KMS-11 (cell line): ENCODE data around the gene MUC5AC.

ENCODE experiments used
- H2AFZ ChIP-seq: fragments of 200-600 bp; sonication (generic); 2 replicates; pipeline ENCODE4 v1.6.1; 2016; ENCODE audit warnings: antibody characterized with exemption, mixed run types, low read depth
- H3K27ac ChIP-seq: fragments of 200-600 bp; sonication (generic); 2 replicates; pipeline ENCODE4 v1.6.1; 2016; ENCODE audit warnings: mild to moderate bottlenecking, mixed run types
- H3K27me3 ChIP-seq: fragments of 200-600 bp; sonication (generic); 2 replicates; pipeline ENCODE4 v1.6.1; 2017; ENCODE audit warnings: mild to moderate bottlenecking, low read depth, mixed run types, moderate library complexity; ENCODE audit not compliant: insufficient read depth
- H3K36me3 ChIP-seq: fragments of 200-600 bp; sonication (generic); 2 replicates; pipeline ENCODE4 v1.6.1; 2017; ENCODE audit warnings: mild to moderate bottlenecking, mixed run types; ENCODE audit not compliant: insufficient read depth
- H3K4me1 ChIP-seq: fragments of 200-600 bp; sonication (generic); 2 replicates; pipeline ENCODE4 v1.6.1; 2016; ENCODE audit warnings: mild to moderate bottlenecking, low read depth, mixed run types; ENCODE audit not compliant: poor library complexity, severe bottlenecking
- H3K4me2 ChIP-seq: fragments of 200-600 bp; sonication (generic); 2 replicates; pipeline ENCODE4 v1.7.0; 2016; ENCODE audit warnings: mild to moderate bottlenecking, mixed run types
- H3K4me3 ChIP-seq: fragments of 200-600 bp; sonication (generic); IDR thresholded peaks from 2 replicates; pipeline ENCODE4 v1.6.1; 2017; ENCODE audit warnings: low read depth, low read length, mixed read lengths; ENCODE audit not compliant: insufficient read depth
- H3K79me2 ChIP-seq: fragments of 200-600 bp; sonication (generic); 2 replicates; pipeline ENCODE4 v1.6.1; 2016; ENCODE audit warnings: low read depth, mixed run types; ENCODE audit not compliant: insufficient read depth
- H3K9ac ChIP-seq: fragments of 200-600 bp; sonication (generic); 2 replicates; pipeline ENCODE4 v1.6.1; 2016; ENCODE audit warnings: mild to moderate bottlenecking, mixed run types
- H4K20me1 ChIP-seq: fragments of 200-600 bp; sonication (generic); 2 replicates; pipeline ENCODE4 v1.6.1; 2016; ENCODE audit warnings: mild to moderate bottlenecking, mixed run types; ENCODE audit not compliant: insufficient read depth
- TF ChIP-seq, protein P1 (sequence below): fragments of 200-600 bp; sonication (generic); conservative IDR thresholded peaks from 2 replicates; pipeline ENCODE4 v1.6.1; 2017; ENCODE audit warnings: low read depth, mild to moderate bottlenecking, antibody characterized with exemption, low read length, moderate library complexity, mixed read lengths

MUC5AC gene

DNA sequence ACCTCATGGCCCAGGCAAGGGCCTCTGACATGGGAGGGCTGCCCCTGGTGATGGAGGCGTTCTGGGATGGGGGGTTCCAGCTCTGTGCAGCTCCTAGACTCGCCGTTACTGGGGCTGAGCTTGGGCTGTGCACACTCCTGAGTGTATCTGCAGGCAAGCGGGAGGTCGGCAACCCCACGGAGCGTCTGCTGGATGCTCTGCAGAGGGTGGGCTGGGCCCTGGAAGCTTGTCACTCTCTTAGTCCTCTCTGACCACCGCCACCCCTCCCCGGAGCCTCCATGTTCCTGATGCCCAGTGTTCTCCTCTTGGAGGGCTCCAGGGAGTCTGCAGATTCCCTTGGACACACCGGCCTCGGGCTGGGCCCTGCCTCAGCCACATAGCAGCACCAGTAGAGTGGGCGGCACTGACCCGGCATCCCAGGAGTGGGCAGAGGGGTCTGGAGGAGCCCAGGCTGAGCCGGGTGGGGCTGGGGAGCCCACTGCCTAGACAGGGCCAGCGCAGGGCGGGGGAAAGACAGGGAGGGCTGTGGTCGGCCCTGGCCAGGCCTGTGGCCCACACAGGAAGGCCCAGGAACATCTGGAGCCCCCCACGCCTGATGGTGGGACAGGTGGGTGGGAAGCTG, 44.5 kb downstream of the MUC5AC start:
- no peaks in the 10 kb centered on the region for H3K79me2 ChIP-seq
- H3K27ac ChIP-seq, result no peak overlapping the region
- TF ChIP-seq, protein P1, sequence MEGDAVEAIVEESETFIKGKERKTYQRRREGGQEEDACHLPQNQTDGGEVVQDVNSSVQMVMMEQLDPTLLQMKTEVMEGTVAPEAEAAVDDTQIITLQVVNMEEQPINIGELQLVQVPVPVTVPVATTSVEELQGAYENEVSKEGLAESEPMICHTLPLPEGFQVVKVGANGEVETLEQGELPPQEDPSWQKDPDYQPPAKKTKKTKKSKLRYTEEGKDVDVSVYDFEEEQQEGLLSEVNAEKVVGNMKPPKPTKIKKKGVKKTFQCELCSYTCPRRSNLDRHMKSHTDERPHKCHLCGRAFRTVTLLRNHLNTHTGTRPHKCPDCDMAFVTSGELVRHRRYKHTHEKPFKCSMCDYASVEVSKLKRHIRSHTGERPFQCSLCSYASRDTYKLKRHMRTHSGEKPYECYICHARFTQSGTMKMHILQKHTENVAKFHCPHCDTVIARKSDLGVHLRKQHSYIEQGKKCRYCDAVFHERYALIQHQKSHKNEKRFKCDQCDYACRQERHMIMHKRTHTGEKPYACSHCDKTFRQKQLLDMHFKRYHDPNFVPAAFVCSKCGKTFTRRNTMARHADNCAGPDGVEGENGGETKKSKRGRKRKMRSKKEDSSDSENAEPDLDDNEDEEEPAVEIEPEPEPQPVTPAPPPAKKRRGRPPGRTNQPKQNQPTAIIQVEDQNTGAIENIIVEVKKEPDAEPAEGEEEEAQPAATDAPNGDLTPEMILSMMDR, result no peak
- no peak overlapping the region for H3K4me3 ChIP-seq
- H4K20me1 ChIP-seq, result no peaks in the 10 kb centered on the region
- H3K4me1 ChIP-seq, result no peaks in the 10 kb centered on the region
- peaks cover 72% of the 10 kb centered on the region for H3K27me3 ChIP-seq
- no peak overlapping the region for H2AFZ ChIP-seq
- no peak overlapping the region for H3K9ac ChIP-seq
- no peak overlapping the region for H3K4me2 ChIP-seq
- no peaks in the 10 kb centered on the region for H3K36me3 ChIP-seq

DNA sequence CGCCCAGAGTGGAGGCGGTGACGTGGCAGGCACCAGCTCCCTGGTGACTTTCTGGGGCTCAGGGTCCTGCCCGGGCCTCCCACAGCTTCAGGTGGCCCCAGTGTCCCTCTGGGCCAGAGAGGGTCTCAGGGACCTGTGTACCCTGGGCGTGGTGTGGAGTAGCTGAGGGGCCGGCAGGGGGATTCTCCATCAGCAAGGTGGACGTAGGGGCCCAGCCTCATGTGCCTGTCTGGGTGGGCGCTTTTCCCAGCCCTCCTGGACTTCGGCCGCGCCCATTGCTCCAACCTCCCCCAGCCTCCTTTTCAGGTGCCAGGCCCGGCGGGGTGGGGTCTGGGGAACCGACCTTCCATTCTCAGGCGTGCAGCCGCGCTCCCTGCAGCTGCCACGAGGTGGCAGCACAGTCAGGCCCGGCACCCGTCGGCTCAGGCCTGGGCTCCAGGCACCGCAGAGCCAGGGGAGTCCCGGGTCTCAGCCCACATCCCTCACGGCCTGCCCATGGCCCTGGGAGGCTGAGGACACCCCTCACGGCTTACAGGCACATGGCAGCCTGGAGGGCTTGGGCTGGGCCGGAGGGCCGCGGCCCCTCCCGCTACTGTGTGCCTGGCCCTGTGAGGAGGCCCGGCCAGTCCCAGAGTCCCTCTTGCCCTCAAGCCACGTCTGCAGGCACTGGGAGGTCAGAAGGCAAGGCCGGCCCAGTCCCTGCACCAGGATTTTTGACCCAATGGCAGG, 45.2 kb downstream of the MUC5AC start:
- H3K27me3 ChIP-seq, result peaks cover 71% of the 10 kb centered on the region
- no peak overlapping the region for H3K9ac ChIP-seq
- H3K4me2 ChIP-seq, result no peak overlapping the region

DNA sequence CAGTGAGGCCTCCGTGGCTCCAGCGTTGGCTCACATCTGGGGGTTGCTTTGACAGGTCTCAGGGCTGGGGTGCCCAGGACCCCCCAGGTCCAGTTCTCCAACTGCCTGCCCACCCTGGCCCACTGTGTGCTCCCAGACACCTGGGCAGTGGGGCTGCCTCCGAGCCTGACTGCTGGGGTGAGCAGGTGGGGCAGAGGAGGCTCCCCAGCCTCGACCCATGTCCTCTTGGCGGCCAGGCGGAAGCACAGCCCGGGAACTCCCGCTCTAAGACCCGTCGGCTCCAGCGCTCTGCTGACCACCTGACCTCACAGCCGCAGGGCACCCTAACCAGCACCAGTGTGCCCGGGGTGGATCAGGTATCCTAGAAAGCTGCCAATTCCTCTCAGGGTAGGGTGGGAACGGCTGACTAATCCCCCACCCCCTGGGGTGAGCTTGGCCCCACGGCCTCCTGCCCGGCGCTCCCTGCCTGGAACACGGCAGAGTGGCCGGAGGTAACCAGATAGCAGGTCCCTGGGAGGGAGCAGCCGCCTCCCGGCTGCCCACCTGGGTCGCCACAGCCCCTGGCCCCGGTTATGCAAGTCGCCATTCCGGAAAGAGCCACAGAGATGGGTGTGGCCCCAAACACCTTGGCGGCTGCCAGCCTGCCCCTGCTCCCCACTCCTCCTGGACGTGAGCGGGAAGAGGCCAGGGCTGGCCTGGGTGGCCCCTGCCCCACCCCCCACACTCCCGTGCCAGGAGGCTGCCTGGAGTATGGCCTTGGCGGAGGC, 45.9 kb downstream of the MUC5AC start:
- H2AFZ ChIP-seq, result no peak overlapping the region
- TF ChIP-seq, protein P1, result no peak
- H3K4me1 ChIP-seq, result no peaks in the 10 kb centered on the region
- H3K79me2 ChIP-seq, result no peaks in the 10 kb centered on the region
- H3K9ac ChIP-seq, result no peak overlapping the region
- H4K20me1 ChIP-seq, result no peaks in the 10 kb centered on the region
- H3K36me3 ChIP-seq, result no peaks in the 10 kb centered on the region
- H3K4me2 ChIP-seq, result no peak overlapping the region
- H3K27ac ChIP-seq, result no peak overlapping the region
- H3K4me3 ChIP-seq, result no peak overlapping the region
- H3K27me3 ChIP-seq, result peaks cover 72% of the 10 kb centered on the region

More for the DNA sequence above, 45.2 kb downstream of the MUC5AC start:
- Histone ChIP-seq H3K4me3 (no peak overlapping the region), H3K4me1 (no peaks in the 10 kb centered on the region), H3K27ac (no peak overlapping the region), H2AFZ (no peak overlapping the region), H3K79me2 (no peaks in the 10 kb centered on the region), H4K20me1 (no peaks in the 10 kb centered on the region), H3K36me3 (no peaks in the 10 kb centered on the region)
- TF ChIP-seq, protein P1, result peak; percentile 71

DNA sequence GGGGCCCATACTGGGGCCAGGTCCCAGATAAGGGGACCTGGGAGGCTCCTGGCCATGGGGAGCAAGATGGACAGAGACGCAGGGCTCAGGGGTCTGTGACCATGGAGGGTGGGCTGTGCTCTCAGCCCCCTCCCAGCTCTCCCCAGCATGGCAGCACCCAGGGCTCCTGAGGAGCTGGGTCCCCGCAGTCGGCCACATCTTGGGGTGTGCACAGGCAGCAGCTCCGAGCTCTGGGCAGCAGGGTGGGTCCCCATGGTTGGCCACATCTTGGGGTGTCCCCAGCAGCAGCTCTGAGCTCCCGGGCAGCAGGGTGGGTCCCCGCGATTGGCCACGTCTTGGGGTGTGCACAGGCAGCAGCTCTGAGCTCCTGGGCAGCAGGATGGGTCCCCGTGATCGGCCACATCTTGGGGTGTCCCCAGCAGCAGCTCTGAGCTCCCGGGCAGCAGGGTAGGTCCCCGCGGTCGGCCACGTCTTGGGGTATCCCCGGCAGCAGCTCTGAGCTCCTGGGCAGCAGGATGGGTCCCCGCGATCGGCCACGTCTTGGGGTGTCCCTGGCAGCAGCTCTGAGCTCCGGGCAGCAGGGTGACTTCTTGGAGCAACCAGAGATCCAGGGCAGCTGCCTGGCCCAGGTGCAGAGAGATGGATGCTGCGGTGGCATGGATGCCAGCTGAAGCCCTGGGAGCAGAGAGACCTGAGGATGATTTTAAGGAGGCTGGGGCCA, 46.8 kb downstream of the MUC5AC start:
- no peaks in the 10 kb centered on the region for H4K20me1 ChIP-seq

More for the DNA sequence above, 46.8 kb downstream of the MUC5AC start:
- no peaks in the 10 kb centered on the region for H3K36me3 ChIP-seq
- H3K4me2 ChIP-seq, result no peak overlapping the region
- H3K9ac ChIP-seq, result no peak overlapping the region
- H2AFZ ChIP-seq, result no peak overlapping the region
- H3K4me3 ChIP-seq, result no peak overlapping the region
- H3K27me3 ChIP-seq, result peaks cover 71% of the 10 kb centered on the region
- H3K27ac ChIP-seq, result no peak overlapping the region
- TF ChIP-seq, protein P1, result no peak
- no peaks in the 10 kb centered on the region for H3K4me1 ChIP-seq
- no peaks in the 10 kb centered on the region for H3K79me2 ChIP-seq
